ENCODE results near the gene TCEA3.

DNA sequence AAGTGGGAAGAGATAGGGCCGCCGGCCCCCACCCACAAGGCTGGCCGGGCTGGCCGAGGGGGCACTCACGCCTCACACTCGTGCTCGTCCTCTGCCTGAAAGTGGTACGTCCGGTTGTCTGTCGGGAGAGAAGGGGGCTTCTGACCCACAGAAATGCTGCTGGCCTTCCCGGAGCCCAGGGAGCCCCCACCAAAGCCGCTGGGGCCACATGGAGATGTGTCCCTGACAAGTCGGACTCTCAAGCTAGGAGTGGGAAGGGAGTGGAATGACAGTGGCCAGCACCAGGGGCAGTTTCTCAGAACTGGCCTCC, 12.8 kb upstream of the TCEA3 start:
- TF ChIP-seq, protein P1, sequence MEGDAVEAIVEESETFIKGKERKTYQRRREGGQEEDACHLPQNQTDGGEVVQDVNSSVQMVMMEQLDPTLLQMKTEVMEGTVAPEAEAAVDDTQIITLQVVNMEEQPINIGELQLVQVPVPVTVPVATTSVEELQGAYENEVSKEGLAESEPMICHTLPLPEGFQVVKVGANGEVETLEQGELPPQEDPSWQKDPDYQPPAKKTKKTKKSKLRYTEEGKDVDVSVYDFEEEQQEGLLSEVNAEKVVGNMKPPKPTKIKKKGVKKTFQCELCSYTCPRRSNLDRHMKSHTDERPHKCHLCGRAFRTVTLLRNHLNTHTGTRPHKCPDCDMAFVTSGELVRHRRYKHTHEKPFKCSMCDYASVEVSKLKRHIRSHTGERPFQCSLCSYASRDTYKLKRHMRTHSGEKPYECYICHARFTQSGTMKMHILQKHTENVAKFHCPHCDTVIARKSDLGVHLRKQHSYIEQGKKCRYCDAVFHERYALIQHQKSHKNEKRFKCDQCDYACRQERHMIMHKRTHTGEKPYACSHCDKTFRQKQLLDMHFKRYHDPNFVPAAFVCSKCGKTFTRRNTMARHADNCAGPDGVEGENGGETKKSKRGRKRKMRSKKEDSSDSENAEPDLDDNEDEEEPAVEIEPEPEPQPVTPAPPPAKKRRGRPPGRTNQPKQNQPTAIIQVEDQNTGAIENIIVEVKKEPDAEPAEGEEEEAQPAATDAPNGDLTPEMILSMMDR (IDR thresholded peaks at IDR 0.05; ENCODE audit: low read depth, low read length): no peak
- no peak for TF ChIP-seq EZH2phosphoT487 (IDR thresholded peaks at IDR 0.05; ENCODE audit: low read depth)
